CD4-positive, alpha-beta T cell (primary cell): Measurements from ENCODE around the gene SORD. TPM values are rescaled to one million over a fixed set of nuclear protein-coding genes. Genes with fewer than 3 reads are reported as not detected.
"Not testable (repeated sequence)": the region's sequence is repeated elsewhere in the genome, so short reads cannot be mapped to it uniquely, and the experiment has no call there.

Experiments used
- ATAC-seq: fragments of 200-7000 bp; cut with Tn5 transposase; one replicate; pipeline ENCODE4 v1.10.0; 2022; ENCODE audit warnings: mild to moderate bottlenecking; ENCODE audit not compliant: poor library complexity
- CTCF ChIA-PET: fragments of 350-600 bp; sonication (Branson Sonifier 250); formaldehyde crosslinking; loops from one replicate; lab custom pipeline; 2021; ENCODE audit warnings: antibody characterized with exemption, inconsistent platforms; lab: Charles Lee
- POLR2A ChIA-PET: fragments of 350-600 bp; sonication (Branson Sonifier 250); formaldehyde crosslinking; loops from one replicate; lab custom pipeline; 2021; ENCODE audit warnings: antibody characterized with exemption, inconsistent platforms; lab: Charles Lee
- DNase-seq, 14 experiments: peaks; one replicate each; pipeline ENCODE4 v3.0.0-alpha.2; 2013 to 2020; ENCODE audit warnings: mixed read lengths in 2 of 14
- H3K27ac ChIP-seq, 2 donors: one replicate each; pipeline versions ENCODE4 v1.5.1 to v1.7.0; 2013; ENCODE audit warnings: low read length in 2 of 2, low read depth in 1 of 2, mild to moderate bottlenecking in 1 of 2
- H3K27me3 ChIP-seq, 2 experiments: 1 replicate in 1 of 2; 2 replicates in 1 of 2; pipeline versions ENCODE4 v1.6.1 to v1.7.0; 2013; ENCODE audit warnings: low read length in 2 of 2, control low read depth in 1 of 2, mild to moderate bottlenecking in 1 of 2, moderate library complexity in 1 of 2; ENCODE audit not compliant: insufficient read depth in 2 of 2, control insufficient read depth in 1 of 2
- H3K36me3 ChIP-seq: one replicate; pipeline ENCODE4 v1.6.1; 2013; ENCODE audit warnings: low read length, control low read depth; ENCODE audit not compliant: insufficient read depth
- H3K4me1 ChIP-seq: one replicate; pipeline ENCODE4 v1.6.1; 2013; ENCODE audit warnings: low read length, control low read depth; ENCODE audit not compliant: insufficient read depth
- H3K4me3 ChIP-seq: one replicate; pipeline ENCODE4 v1.5.1; 2013; ENCODE audit warnings: mild to moderate bottlenecking, low read length, moderate library complexity
- H3K9me3 ChIP-seq, 2 experiments: 1 replicate in 1 of 2; 2 replicates in 1 of 2; pipeline versions ENCODE4 v1.6.1 to v1.7.0; 2013; ENCODE audit warnings: low read length in 2 of 2, mild to moderate bottlenecking in 2 of 2, control low read depth in 1 of 2, moderate library complexity in 1 of 2; ENCODE audit not compliant: control insufficient read depth in 1 of 2, insufficient read depth in 1 of 2
- H3K27ac Mint-ChIP-seq: one replicate; pipeline ENCODE4 v1.8.0; 2020; ENCODE audit warnings: mixed read lengths
- H3K27me3 Mint-ChIP-seq: one replicate; pipeline ENCODE4 v1.8.0; 2021; ENCODE audit warnings: mixed read lengths
- H3K36me3 Mint-ChIP-seq: one replicate; pipeline ENCODE4 v1.8.0; 2021; ENCODE audit warnings: low read depth, mixed read lengths
- H3K4me1 Mint-ChIP-seq: one replicate; pipeline ENCODE4 v1.8.0; 2021; ENCODE audit warnings: low read depth, mixed read lengths
- H3K4me3 Mint-ChIP-seq: one replicate; pipeline ENCODE4 v1.8.0; 2020; ENCODE audit warnings: mild to moderate bottlenecking, mixed read lengths
- H3K9me3 Mint-ChIP-seq: one replicate; pipeline ENCODE4 v1.8.0; 2020; ENCODE audit warnings: mixed read lengths
- intact Hi-C, 2 experiments: fragments of 100-400 bp; cut with DNase I in 1 of 2; cut with micrococcal nuclease in 1 of 2; formaldehyde crosslinking; loops; one replicate each; pipeline versions ENCODE4 v1.15.1 to v1.9.0; 2023 to 2025; cut with DNase I, micrococcal nuclease
- total RNA-seq, 174 experiments: library from RNA in 2 of 174; stranded (reverse) in 2 of 174; gene quantifications; one replicate each; pipeline ENCODE4 v1.2.3 and lab custom pipeline; 2021 to 2026

SORD gene
- total RNA-seq, 2 experiments from 2014 or later: 1.7 to 1.8 TPM

- H3K27ac Mint-ChIP-seq, H3K27me3 ChIP-seq, H3K4me3 ChIP-seq, H3K4me1 Mint-ChIP-seq, H3K9me3 ChIP-seq, POLR2A ChIA-PET, ATAC-seq, CTCF ChIA-PET, DNase-seq, H3K36me3 Mint-ChIP-seq, intact Hi-C loops, H3K9me3 Mint-ChIP-seq, H3K36me3 ChIP-seq, H3K27ac ChIP-seq, H3K4me1 ChIP-seq, H3K4me3 Mint-ChIP-seq: not testable (repeated sequence)
- peaks cover 38% of the 10 kb centered on the region for H3K27me3 Mint-ChIP-seq
These were observed 36.5 kb upstream of the SORD start for GRCh38 chr15:44986346-44987055.

GRCh38 chr15:44987711-44988110 lies 35.3 kb upstream of the SORD start:
- H3K4me3 Mint-ChIP-seq, H3K27me3 ChIP-seq, H3K27ac ChIP-seq, H3K4me3 ChIP-seq, H3K4me1 Mint-ChIP-seq, H3K9me3 ChIP-seq, CTCF ChIA-PET, H3K27ac Mint-ChIP-seq, H3K36me3 ChIP-seq, ATAC-seq, H3K4me1 ChIP-seq, H3K36me3 Mint-ChIP-seq, H3K9me3 Mint-ChIP-seq, POLR2A ChIA-PET, DNase-seq: not testable (repeated sequence)
- peaks cover 41% of the 10 kb centered on the region for H3K27me3 Mint-ChIP-seq
- intact Hi-C loops: loop anchor here (2.0 kb wide), 2 partner anchors 87 to 93 kb away; no protein-coding TSS in a partner anchor

- H3K9me3 Mint-ChIP-seq, POLR2A ChIA-PET: not testable (repeated sequence)
- intact Hi-C loops: loop anchor here (2.0 kb wide), 2 partner anchors 88 to 94 kb away; no protein-coding TSS in a partner anchor
These were observed 34.7 kb upstream of the SORD start for GRCh38 chr15:44988184-44988869.

GRCh38 chr15:44988870-44989219 lies 34.1 kb upstream of the SORD start:
- H3K36me3 ChIP-seq, H3K4me1 ChIP-seq, H3K9me3 ChIP-seq, H3K4me3 Mint-ChIP-seq, H3K9me3 Mint-ChIP-seq, DNase-seq, H3K27ac ChIP-seq, H3K36me3 Mint-ChIP-seq, ATAC-seq, POLR2A ChIA-PET, H3K4me3 ChIP-seq, CTCF ChIA-PET, H3K27me3 ChIP-seq, H3K4me1 Mint-ChIP-seq, H3K27ac Mint-ChIP-seq: not testable (repeated sequence)
- peaks cover 46% of the 10 kb centered on the region for H3K27me3 Mint-ChIP-seq
- intact Hi-C loops: loop anchor here (2.0 kb wide), 2 partner anchors 88 to 94 kb away; no protein-coding TSS in a partner anchor

More at GRCh38 chr15:44988184-44988869, 34.7 kb upstream of the SORD start:
- H3K27ac ChIP-seq, H3K4me3 Mint-ChIP-seq, ATAC-seq, CTCF ChIA-PET, H3K27ac Mint-ChIP-seq, H3K27me3 ChIP-seq, H3K9me3 ChIP-seq, H3K4me1 ChIP-seq, H3K36me3 Mint-ChIP-seq, H3K4me3 ChIP-seq, H3K36me3 ChIP-seq, H3K4me1 Mint-ChIP-seq, DNase-seq: not testable (repeated sequence)
- H3K27me3 Mint-ChIP-seq: peaks cover 47% of the 10 kb centered on the region

- H3K27me3 Mint-ChIP-seq: peaks cover 14% of the 10 kb centered on the region
- DNase-seq, H3K9me3 Mint-ChIP-seq, H3K27ac ChIP-seq, H3K27ac Mint-ChIP-seq, H3K36me3 Mint-ChIP-seq, CTCF ChIA-PET, H3K36me3 ChIP-seq, H3K4me3 ChIP-seq, ATAC-seq, H3K4me1 ChIP-seq, H3K4me3 Mint-ChIP-seq, intact Hi-C loops, H3K27me3 ChIP-seq, H3K4me1 Mint-ChIP-seq, H3K9me3 ChIP-seq, POLR2A ChIA-PET: not testable (repeated sequence)
These were observed 25.4 kb upstream of the SORD start for GRCh38 chr15:44997632-44998031.
